ENCODE results near the gene PKNOX2.

PKNOX2 gene

DNA sequence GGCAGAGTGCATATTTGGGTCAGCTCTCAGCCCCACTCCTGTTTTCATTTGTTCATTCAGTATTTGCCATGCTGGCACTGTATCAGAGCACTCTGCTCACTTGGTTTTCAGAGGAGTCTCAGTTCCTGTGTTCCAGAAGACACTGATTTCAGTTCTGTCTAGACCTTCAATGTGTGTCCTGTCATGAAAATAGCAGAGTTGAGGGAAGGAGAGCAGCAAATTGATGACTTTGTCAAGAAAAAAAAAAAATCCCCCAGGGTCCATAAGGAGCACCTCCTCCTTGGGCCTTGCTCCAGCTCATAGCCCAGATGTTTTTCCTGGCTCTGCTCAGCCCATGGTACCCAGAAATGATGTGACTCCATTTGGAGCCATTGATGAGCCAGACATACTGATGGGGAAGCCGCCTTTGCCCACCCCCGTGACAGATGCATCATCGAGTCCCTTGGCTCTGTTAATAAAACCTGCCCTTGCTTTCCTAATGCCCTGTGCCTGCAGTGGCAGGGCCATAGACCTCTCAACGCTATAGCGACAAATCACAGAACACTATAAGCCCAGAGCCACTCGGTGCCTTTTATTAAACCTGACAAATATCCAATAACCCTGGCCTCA is 107.0 kb downstream of the PKNOX2 start:
- no peak for DNase-seq (ENCODE audit: low read depth)
- TF ChIP-seq, protein P1, sequence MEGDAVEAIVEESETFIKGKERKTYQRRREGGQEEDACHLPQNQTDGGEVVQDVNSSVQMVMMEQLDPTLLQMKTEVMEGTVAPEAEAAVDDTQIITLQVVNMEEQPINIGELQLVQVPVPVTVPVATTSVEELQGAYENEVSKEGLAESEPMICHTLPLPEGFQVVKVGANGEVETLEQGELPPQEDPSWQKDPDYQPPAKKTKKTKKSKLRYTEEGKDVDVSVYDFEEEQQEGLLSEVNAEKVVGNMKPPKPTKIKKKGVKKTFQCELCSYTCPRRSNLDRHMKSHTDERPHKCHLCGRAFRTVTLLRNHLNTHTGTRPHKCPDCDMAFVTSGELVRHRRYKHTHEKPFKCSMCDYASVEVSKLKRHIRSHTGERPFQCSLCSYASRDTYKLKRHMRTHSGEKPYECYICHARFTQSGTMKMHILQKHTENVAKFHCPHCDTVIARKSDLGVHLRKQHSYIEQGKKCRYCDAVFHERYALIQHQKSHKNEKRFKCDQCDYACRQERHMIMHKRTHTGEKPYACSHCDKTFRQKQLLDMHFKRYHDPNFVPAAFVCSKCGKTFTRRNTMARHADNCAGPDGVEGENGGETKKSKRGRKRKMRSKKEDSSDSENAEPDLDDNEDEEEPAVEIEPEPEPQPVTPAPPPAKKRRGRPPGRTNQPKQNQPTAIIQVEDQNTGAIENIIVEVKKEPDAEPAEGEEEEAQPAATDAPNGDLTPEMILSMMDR (IDR thresholded peaks at IDR 0.05; ENCODE audit: low read length, missing control alignments): no peak
- no peak overlapping the region for H3K4me3 ChIP-seq (replicated peaks; ENCODE audit: low read depth, low read length)

DNA sequence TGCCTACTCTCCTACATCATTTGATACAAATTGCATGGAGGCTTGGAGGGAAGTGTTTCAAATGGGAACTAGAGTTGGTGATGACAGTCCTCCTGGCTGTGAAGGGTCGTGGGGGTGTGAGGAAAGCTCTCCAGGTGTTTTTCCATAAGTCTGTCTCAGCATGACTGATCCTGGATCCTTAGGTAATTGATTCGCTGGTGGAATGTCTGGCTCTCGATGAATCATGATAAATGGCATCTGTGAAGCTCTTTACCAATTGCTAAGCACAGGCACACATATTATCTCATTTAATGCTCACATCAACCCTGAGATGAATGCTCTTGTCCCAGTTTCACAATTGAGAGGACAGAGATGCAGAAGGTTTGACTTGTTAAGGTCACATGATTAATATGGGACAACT is 107.5 kb downstream of the PKNOX2 start:
- TF ChIP-seq, protein P1 (IDR thresholded peaks at IDR 0.05; ENCODE audit: low read length, missing control alignments): no peak
- H3K4me3 ChIP-seq (replicated peaks; ENCODE audit: low read depth, low read length): no peak overlapping the region
- DNase-seq (ENCODE audit: low read depth): no peak

DNA sequence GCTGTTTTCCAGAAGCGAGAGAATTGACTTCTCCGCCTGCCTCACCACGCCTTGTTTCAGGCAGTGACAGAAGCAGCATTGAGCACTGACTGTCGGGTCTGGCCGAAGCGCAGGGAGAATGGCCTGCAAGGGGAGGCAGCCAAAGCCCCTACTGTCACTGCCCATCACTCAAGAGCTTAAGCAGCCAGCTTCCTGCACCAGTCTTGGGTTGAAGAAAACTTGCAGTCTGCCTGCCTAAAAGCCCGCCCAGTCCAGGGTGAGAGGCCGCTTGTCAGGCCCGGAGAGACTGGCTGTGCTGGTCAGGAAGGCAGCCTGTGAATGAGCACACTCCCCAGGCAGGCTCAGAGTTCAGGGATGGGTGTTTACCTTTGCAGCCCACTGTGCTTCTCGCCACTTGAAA is 108.3 kb downstream of the PKNOX2 start:
- H3K4me3 ChIP-seq (replicated peaks; ENCODE audit: low read depth, low read length): no peak overlapping the region
- TF ChIP-seq, protein P1 (IDR thresholded peaks at IDR 0.05; ENCODE audit: low read length, missing control alignments): no peak

DNA sequence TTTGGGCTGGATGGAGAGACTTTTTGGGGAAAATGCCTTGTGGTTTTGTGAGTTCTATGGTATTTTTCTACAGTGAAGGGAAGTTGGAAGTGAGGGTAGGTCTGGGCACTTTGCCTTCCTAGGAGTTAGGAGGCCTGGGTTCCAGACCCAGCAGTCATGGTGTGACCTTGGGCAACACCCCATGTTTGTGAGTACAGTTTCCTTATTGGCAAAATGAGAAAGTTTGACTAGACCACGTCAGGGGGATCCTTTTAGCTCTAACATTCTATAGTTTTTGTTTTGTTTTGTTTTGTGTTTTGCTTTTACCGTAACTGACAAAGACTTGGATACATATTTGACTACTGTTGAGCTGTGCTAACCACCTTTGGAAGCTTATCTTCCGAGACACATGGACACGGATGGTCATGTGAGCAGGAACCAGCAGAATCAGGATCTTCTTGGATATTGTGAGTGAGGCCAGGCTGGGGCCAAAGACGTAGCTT is 109.0 kb downstream of the PKNOX2 start:
- no peak for DNase-seq (ENCODE audit: low read depth)
- TF ChIP-seq, protein P1 (IDR thresholded peaks at IDR 0.05; ENCODE audit: low read length, missing control alignments): no peak
- H3K4me3 ChIP-seq (replicated peaks; ENCODE audit: low read depth, low read length): no peak overlapping the region

More for the DNA sequence above, 108.3 kb downstream of the PKNOX2 start:
- DNase-seq (ENCODE audit: low read depth): no peak

DNA sequence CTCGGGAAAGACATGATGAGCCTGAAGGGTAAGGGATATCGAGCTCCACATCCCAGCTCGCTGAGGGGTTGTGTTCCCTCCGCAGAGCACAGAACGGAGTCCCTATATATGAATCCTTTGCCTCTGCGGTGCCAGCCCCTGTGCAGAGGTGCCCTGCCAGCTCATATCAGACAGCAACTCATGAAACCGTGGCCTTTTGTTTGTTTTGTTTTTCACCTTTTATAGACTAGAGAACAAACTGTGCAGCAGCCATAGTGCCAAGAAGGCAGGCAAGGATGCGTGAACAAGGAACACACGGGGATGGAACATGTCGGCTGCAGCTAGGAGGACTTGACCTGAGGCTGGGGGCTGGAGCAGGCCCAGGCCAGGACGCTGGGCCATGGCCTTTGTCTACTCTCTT is 109.8 kb downstream of the PKNOX2 start:
- H3K4me3 ChIP-seq (replicated peaks; ENCODE audit: low read depth, low read length): no peak overlapping the region
- no peak for DNase-seq (ENCODE audit: low read depth)
- TF ChIP-seq, protein P1 (IDR thresholded peaks at IDR 0.05; ENCODE audit: low read length, missing control alignments): no peak

DNA sequence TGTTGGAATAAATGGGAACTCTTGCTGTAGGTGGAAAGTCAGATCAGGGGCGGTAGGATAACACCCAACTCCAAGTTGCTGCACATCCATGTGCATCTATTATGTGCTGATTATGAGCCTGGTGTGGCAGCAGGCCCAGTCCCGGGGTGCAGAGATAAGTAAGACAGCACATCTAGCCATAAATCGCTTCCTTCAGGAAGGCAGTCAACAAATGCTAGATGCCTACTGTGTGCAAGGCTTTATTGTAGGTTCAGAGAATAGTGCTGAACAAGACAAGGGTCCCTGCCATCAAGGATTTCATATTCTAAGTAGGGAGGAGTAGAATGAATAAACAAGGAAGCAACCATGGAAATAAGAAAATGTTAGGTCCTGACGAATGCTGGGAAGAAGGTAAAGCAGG is 110.2 kb downstream of the PKNOX2 start:
- H3K4me3 ChIP-seq (replicated peaks; ENCODE audit: low read depth, low read length): no peak overlapping the region
- TF ChIP-seq, protein P1 (IDR thresholded peaks at IDR 0.05; ENCODE audit: low read length, missing control alignments): no peak
- DNase-seq (ENCODE audit: low read depth): no peak

Data from fibroblast of pulmonary artery (primary cell).